CD4-positive, alpha-beta T cell treated with Interleukin-21 for 1 hour (primary cell): Measurements from ENCODE around the gene ATP5F1B.

Experiments
- DNase-seq: peaks from one replicate; pipeline ENCODE4 v3.0.0-alpha.2; 2020

The ATP5F1B gene

DNA sequence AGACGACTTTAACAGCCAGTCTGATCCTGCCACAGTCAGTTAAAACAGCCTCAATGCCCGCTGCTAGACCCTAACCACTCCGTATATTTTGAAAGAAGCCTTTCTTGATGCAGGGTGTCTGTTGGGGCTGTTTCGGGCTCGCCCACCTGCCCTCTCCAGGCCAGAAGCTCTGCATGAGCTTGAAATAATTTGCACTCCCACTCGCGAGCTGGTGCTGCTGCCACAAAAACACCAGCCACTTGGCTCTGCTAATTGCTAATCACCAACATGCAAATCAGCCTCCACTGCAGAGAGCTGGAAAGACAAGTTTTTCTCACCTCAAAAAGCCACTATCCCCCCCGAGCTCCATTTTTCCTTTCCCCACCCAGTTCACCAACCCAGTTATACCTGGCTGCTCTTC lies 31.2 kb downstream of the ATP5F1B start:
- DNase-seq, result no peak

DNA sequence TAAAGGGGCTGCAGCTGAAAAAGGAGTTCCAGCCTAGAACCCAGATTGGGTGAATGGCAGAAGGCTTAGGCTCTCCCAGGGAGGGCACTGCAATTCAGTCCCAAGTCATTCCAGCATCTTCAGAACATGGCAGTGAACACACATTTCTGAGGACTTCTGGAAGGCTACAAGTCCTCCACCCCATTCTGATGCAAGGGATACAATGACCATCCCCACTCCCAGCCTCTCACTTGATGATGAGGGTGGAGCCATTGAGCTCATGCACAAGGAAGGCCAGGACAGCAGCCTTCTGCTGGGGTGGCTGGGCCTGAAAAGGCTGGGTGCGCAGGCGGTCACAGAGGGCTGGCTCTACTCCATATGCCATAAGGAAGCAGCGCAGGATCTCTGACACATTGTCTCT lies 41.4 kb downstream of the ATP5F1B start:
- DNase-seq, result no peak

DNA sequence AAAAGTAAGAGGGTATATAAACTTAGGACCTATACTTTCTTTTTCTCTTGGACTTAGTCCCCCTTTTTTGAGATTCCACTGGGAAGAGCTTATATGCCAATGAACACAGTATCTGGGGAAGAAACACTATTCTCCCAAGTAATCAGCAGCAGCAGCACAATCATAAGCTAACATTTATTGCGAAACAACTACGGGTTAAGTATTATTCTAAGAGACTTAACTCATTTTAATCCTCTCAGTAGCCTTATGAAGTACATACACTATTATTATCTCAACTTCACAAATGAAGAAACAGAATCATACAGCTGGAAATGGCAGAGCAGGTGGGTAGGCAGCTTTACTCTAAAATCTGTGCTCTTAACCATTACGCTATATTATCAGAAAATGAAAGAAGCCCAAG lies 43.5 kb downstream of the ATP5F1B start:
- no peak for DNase-seq

DNA sequence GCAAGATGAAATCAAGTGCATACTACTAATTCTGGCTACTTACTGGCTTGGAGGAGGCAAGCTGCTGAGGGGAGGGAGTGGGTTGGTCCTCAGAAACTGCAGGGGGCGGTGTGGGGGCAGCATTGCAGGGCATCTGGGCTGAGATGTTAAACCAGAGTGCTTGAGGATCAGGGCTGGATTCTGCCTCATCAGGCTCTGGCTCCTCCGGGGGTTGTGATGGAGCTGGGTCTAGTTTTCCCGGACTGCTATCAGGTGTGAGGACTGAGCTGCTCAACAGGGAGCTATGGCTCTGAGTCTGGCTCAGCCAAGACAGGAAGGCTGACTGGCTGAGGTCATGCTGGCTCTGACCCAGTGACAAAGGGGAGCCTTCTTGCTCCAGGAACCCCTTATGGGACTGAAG lies 44.3 kb downstream of the ATP5F1B start:
- DNase-seq, result peak; percentile 37

DNA sequence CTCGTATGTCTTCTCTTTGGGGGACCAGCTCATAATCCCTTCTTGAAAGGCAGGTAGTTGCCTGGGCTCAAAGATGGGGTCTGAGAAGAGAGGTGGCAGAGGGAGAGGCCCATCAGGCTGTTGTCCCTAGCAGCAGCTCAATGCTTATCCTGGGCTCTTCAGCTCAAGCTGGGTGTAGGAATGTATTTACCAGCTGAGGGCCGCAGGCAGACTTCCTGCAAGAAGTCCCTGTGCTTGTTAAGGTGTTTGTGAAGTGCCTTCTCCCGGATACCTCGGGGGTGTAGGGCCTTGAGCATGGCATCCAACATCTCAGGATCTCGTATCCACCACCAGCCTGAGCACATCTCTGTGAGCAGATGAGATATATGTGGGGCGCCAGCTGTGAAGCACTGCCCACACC lies 45.0 kb downstream of the ATP5F1B start:
- DNase-seq, result no peak

DNA sequence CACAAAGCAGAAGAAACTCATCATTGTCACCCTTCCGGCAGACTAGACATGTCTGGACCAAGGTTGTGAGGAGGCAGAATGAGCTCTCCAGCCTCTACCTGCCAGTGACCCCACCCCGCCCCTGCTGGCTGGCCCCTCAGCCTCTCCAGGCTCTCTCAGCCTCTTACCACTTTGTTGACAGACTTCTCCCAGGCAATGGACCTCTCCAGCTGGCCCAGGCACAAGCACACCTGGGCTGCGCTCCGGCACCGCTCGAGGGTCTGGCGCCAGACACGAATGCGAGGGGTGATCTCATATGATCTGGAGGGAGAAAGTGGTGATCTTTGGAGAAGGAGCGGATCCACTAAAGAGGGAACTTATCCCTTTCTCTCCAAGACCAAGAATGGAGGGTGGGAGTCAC lies 46.0 kb downstream of the ATP5F1B start:
- no peak for DNase-seq

DNA sequence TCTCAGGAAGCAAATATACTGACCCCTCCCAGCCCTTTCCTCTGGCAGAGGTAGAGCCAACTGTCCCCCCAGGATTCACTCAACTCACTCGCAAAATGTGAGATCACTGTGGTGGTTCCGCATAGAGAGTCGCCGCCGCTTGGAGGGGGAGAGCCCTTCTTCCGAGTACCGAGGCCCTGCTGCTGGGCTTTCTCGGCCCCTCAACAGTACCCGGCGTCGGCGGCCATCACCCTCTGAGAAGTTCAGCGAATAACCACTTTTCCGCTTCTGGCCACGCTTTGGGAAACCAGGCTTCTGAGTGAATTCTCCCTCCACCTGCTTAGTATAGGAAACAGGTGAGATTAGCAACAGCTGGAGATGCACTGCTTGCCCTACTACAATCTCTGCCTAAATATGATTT lies 46.7 kb downstream of the ATP5F1B start:
- no peak for DNase-seq

DNA sequence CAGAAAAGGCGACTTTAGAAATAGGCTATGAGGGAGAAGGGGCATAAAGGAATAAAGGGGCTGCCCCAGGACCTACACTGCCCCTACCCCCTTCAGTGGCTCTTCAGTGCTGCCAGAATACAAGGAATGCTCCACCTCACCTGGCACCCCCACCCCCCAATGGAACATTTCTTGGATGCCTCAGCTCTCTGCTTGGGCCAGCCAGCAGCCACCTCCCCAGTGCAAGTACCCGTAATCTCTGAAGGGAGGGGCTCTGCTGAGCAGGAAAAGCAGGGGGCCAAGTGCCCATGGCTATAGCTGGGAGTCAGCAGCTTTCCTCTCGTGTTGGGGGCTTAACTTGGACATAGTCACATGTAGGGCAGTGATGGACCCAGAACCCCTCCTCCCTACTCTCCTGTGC lies 49.0 kb downstream of the ATP5F1B start:
- DNase-seq, result no peak

DNA sequence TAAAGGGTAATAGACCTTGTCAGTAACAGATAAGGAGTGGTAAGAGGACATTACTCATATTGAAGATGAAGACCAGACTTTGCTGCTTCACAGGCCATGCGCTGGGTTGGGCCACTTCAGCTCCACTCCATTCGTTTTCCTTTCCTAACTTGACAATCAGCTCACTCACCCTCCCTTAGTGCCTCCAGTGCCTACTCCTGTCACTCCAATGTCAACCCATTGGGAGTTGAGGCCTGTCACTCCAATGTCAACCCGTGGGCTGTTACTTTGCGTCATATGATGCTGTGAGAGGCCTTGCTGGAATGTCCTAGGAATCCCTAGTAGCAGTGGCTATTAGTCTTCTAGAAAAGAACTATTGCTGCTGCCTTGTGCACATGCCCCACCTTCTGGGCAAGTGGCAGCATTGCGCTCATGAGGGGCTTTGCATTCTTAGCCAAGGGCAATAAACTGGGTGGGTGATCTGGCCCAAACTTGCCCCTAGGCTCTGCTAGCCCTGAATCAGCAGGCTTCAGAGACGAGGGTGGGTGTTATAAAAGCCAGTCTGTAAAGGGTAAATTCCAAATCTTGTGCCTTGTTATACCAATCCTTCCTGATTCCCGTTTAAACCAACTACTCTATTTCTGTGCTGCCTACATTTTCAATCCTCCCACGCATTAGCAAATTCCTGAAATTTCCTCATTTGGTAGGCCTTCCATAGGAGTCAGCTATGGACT lies 51.7 kb downstream of the ATP5F1B start:
- DNase-seq, result peak; percentile 68

DNA sequence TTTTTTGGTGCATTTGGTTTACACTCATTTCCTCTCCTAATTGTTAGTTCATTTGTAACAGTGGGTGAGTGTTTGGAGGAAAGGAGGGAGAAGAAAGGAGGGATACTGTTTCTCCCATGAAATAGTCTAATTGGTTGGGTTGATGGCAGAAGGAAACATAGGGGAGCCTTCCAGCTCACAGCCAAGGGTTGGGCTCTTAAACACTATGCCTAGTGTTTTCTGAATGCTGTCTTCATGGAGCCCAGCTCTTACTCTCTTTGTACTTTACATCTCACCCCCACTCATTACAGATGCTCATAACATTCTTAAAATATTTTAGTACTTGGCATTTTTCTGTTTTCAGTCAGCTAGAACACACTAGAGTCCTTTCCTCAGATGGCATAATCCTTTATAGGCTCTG lies 53.8 kb downstream of the ATP5F1B start:
- no peak for DNase-seq

DNA sequence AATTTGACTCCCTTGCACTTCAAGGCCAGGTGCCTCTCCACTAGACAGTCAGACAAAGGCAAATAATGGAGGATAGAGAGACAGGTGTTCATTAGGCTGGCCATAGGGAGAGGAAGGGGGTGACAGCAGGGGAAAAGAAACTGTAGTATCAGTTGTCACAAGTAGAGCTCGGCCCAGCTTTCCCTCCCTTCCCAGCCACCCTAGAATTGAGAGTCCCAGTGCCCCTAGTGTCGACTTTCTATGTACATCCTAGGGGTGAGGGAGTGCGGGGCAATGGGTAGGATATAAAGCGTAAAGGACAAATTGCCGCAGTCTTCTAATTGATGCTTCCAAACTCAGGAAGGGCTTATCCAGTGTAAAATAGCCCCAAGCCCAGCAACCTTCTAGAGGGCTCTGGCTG lies 54.7 kb downstream of the ATP5F1B start:
- no peak for DNase-seq

DNA sequence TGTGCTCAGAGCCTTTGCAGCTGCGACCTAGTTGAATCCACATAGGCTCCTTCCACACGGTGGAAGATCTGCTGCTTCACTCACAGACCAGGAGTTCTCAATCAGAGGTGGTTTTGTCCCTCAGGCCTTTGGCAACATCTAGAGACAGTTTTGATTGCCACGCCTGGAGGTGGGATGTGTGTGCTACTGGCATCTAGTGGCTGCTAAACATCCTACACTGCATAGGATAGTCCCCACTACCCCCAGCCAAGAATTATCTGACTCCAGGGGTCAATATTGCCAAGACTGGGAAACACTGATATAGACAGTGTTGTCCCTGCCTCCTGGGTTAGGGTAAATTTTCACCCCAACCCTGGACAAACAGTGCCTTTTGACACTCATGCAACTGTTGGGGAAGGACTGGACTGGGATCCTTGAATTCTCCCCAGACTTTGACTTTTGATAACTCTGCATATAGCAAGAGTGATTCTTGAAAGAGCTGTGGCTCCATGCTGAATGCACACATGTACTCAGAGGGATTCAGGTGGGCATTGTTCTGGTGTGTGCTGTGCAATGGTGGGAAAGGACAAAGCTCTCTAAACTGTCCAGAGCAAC lies 55.5 kb downstream of the ATP5F1B start:
- peak; percentile 17 for DNase-seq

DNA sequence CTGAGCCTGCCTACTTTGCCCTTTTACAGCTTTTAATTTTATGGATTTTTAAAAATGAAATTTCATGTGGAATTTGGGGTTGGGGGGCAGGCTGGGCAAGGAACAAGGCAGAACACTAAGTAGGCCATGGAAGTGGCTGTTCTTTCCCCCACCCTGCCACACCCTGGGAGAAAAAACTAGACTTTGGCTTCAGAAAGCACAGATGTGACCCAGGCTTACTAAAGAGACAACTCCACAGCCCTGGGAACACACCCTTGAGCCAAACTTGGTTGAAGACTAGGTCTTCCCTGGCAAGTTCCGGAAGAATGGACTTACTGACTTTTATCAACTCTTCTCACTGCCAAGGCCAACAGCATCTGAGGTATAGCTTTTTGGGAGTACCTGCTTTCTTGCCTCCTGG lies 56.0 kb downstream of the ATP5F1B start:
- DNase-seq, result no peak
